Type B pancreatic cell (in vitro differentiated cells): ENCODE data around the gene MBD5. TPM values are rescaled to one million over a fixed set of nuclear protein-coding genes. Genes with fewer than 3 reads are reported as not detected.

Experiments used
- DNase-seq: peaks from one replicate; pipeline ENCODE4 v3.0.0; 2021; ENCODE audit warnings: mixed read lengths; ENCODE audit not compliant: unreplicated experiment; ENCODE audit errors: extremely low spot score
- H3K27ac Mint-ChIP-seq: 2 replicates; pipeline ENCODE4 v1.8.0; 2021; ENCODE audit warnings: mild to moderate bottlenecking, mixed read lengths
- H3K27me3 Mint-ChIP-seq: 2 replicates; pipeline ENCODE4 v1.8.0; 2021; ENCODE audit warnings: mixed read lengths
- H3K36me3 Mint-ChIP-seq: 2 replicates; pipeline ENCODE4 v1.8.0; 2021; ENCODE audit warnings: mixed read lengths
- H3K4me1 Mint-ChIP-seq: one replicate; pipeline ENCODE4 v1.8.0; 2021; ENCODE audit warnings: mixed read lengths; ENCODE audit not compliant: unreplicated experiment
- H3K4me3 Mint-ChIP-seq: 2 replicates; pipeline ENCODE4 v1.8.0; 2021; ENCODE audit warnings: mild to moderate bottlenecking, mixed read lengths
- H3K9me3 Mint-ChIP-seq: 2 replicates; pipeline ENCODE4 v1.8.0; 2021; ENCODE audit warnings: mixed read lengths
- total RNA-seq: library from RNA; stranded (reverse); gene quantifications from 2 replicates; pipeline ENCODE4 v1.2.1, GENCODE V29; 2021; ENCODE audit warnings: low replicate concordance
- TF ChIP-seq, protein P1 (sequence below): fragments of 200-600 bp; sonication (generic); conservative IDR thresholded peaks from 2 replicates; pipeline ENCODE4 v1.5.0; 2021; ENCODE audit warnings: antibody characterized with exemption, mild to moderate bottlenecking

The MBD5 gene
- total RNA-seq, 1 donor from 2014 or later: 54.7 TPM

- DNase-seq: no peak
- H3K4me3 Mint-ChIP-seq: no peak overlapping the region
- H3K36me3 Mint-ChIP-seq: peaks cover 20% of the 10 kb centered on the region
- no peaks in the 10 kb centered on the region for H3K4me1 Mint-ChIP-seq
- H3K27ac Mint-ChIP-seq: no peak overlapping the region
- peaks cover 9% of the 10 kb centered on the region for H3K9me3 Mint-ChIP-seq
- H3K27me3 Mint-ChIP-seq: no peaks in the 10 kb centered on the region
- TF ChIP-seq, protein P1, sequence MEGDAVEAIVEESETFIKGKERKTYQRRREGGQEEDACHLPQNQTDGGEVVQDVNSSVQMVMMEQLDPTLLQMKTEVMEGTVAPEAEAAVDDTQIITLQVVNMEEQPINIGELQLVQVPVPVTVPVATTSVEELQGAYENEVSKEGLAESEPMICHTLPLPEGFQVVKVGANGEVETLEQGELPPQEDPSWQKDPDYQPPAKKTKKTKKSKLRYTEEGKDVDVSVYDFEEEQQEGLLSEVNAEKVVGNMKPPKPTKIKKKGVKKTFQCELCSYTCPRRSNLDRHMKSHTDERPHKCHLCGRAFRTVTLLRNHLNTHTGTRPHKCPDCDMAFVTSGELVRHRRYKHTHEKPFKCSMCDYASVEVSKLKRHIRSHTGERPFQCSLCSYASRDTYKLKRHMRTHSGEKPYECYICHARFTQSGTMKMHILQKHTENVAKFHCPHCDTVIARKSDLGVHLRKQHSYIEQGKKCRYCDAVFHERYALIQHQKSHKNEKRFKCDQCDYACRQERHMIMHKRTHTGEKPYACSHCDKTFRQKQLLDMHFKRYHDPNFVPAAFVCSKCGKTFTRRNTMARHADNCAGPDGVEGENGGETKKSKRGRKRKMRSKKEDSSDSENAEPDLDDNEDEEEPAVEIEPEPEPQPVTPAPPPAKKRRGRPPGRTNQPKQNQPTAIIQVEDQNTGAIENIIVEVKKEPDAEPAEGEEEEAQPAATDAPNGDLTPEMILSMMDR: no peak
Measured at GRCh38 chr2:148252646-148253045, 231.8 kb downstream of the MBD5 start.

- TF ChIP-seq, protein P1: no peak
- H3K36me3 Mint-ChIP-seq: peaks cover 23% of the 10 kb centered on the region
- no peaks in the 10 kb centered on the region for H3K4me1 Mint-ChIP-seq
- DNase-seq: no peak
- no peaks in the 10 kb centered on the region for H3K27me3 Mint-ChIP-seq
- no peak overlapping the region for H3K4me3 Mint-ChIP-seq
- H3K9me3 Mint-ChIP-seq: peaks cover 9% of the 10 kb centered on the region
- no peak overlapping the region for H3K27ac Mint-ChIP-seq
Measured at GRCh38 chr2:148253685-148254084, 232.8 kb downstream of the MBD5 start.

DNA sequence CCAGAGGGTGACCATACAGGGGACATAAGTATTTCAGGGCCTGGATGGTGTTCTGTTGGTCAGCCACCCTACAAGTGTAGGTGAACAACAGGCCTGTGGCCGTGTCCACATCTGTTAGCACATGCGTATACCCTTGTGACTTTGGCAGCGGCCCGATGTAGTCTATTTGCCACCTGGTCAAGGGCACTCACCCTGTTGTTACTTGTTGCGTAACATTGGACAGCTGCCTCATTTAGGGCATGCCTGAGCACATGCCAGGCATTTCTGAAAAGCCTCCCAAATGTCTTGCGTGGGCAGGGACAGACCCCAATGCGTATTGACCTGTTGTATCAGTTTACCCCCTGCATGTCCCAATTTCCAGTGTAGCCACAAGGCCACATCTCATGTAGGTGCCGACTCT lies 235.0 kb downstream of the MBD5 start:
- no peak overlapping the region for H3K4me3 Mint-ChIP-seq
- H3K4me1 Mint-ChIP-seq: no peaks in the 10 kb centered on the region
- H3K27me3 Mint-ChIP-seq: no peaks in the 10 kb centered on the region
- H3K36me3 Mint-ChIP-seq: peaks cover 41% of the 10 kb centered on the region
- peaks cover 23% of the 10 kb centered on the region for H3K9me3 Mint-ChIP-seq
- H3K27ac Mint-ChIP-seq: no peak overlapping the region
- TF ChIP-seq, protein P1: no peak
- no peak for DNase-seq

DNA sequence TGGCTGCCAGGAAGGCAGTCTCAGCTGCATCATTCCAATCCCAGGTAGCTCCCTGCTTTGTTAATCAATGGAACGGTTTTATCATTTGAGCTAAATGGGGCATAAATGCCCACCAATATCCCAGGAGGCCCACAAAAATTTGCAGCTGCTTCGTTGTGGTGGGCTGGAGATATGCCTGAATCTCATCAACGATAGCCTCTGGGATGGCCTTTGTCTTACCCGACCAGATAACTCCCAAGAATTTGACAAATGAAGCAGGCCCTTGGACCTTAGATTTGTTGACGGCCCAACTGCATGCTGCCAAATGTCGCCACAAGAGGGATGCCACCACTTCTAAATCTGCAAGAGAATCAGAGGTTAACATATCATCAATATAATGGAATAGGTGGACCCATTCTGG lies 236.4 kb downstream of the MBD5 start:
- TF ChIP-seq, protein P1: no peak
- H3K4me1 Mint-ChIP-seq: no peaks in the 10 kb centered on the region
- peaks cover 35% of the 10 kb centered on the region for H3K36me3 Mint-ChIP-seq
- peaks cover 17% of the 10 kb centered on the region for H3K9me3 Mint-ChIP-seq
- H3K27me3 Mint-ChIP-seq: no peaks in the 10 kb centered on the region
- no peak for DNase-seq
- no peak overlapping the region for H3K4me3 Mint-ChIP-seq
- no peak overlapping the region for H3K27ac Mint-ChIP-seq

GRCh38 chr2:148258124-148258523 lies 237.2 kb downstream of the MBD5 start:
- no peak for DNase-seq
- H3K27me3 Mint-ChIP-seq: no peaks in the 10 kb centered on the region
- no peak overlapping the region for H3K27ac Mint-ChIP-seq
- peaks cover 35% of the 10 kb centered on the region for H3K36me3 Mint-ChIP-seq
- no peaks in the 10 kb centered on the region for H3K4me1 Mint-ChIP-seq
- TF ChIP-seq, protein P1: no peak
- no peak overlapping the region for H3K4me3 Mint-ChIP-seq
- H3K9me3 Mint-ChIP-seq: peaks cover 13% of the 10 kb centered on the region

- H3K36me3 Mint-ChIP-seq: peaks cover 25% of the 10 kb centered on the region
- no peak for DNase-seq
- TF ChIP-seq, protein P1: peak; percentile 19
- H3K9me3 Mint-ChIP-seq: peaks cover 13% of the 10 kb centered on the region
- no peak overlapping the region for H3K27ac Mint-ChIP-seq
- H3K4me3 Mint-ChIP-seq: no peak overlapping the region
- no peaks in the 10 kb centered on the region for H3K4me1 Mint-ChIP-seq
- H3K27me3 Mint-ChIP-seq: no peaks in the 10 kb centered on the region
Measured at GRCh38 chr2:148259674-148260073, 238.8 kb downstream of the MBD5 start.
